ENCODE measurements around the gene ABLIM3. TPM values are rescaled to one million over a fixed set of nuclear protein-coding genes. Genes with fewer than 3 reads are reported as not detected.

ABLIM3 gene
- total and polyA plus RNA-seq, 2 donors (not counting 3 experiments of a cell fraction or from before 2014, with no cell fraction given): 16.7 to 42.1 TPM

DNA sequence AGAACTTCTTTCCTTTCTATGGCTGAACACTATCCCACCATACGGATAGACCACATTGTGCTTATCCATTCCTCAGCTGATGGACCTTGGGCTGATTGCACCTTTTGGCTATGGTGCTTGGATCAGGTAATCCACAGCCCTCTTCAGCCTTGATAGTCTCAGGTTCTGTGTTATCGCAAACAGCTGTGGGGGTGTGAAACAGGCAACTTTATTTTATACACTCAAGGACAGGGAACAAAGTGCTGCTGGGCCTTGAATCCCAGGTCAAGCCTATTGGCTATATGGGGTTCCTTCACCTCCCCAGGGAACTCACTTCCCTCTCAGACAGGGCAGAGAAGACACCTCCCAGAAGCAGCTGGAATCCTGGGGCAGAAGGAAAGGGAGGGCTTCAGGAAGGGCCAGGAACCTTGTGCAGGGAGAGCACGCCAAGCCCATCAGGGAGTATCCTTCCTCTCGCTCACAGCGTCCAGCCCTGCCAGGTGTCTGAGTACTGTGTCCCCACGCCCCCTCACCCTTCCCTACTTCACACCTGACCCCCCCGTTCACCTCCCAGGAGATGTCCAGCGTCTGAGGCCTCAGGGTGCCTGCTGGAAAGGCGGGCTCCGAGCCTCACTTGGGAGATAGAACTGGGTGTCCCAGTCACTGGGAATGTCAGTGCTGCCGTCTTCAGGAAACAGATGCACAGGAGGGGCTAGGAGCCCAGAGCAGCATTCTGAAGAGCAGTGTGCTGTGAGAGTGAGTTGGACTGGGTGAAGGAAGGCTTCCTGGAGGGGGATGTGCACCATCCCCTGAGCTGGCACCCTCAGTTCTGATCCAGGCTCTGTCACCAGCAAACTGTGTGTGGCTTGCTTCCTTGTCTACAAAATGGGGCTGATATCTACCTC lies 163.1 kb downstream of the ABLIM3 start:
- FAIRE-seq (no peak), DNase-seq (ENCODE audit: low read depth, low spot score) (no peak)
- CTCF ChIA-PET: interaction anchor here (1.0 to 1.2 kb wide), 2 partner anchors 9 to 39 kb away, joined by 3 read pairs; no protein-coding TSS in a partner anchor
- intact Hi-C loops (cut with micrococcal nuclease): no loop called here
- Histone ChIP-seq H3K79me2 (ENCODE audit: control insufficient read depth, insufficient read depth, low read length) (no peaks in the 10 kb centered on the region), H3K27me3 (ENCODE audit: control insufficient read depth in 2 of 2, insufficient read depth in 2 of 2, low read length in 2 of 2) (no peaks in the 10 kb centered on the region), H3K27ac (ENCODE audit: insufficient read depth, low read depth, low read length) (no peak overlapping the region), H3K9me1 (replicated peaks; ENCODE audit: control insufficient read depth, extremely low read depth, insufficient read depth, low read length) (no peaks in the 10 kb centered on the region), H3K9ac (replicated peaks; ENCODE audit: extremely low read depth, insufficient read depth, low read length) (no peak overlapping the region), H3K4me1 (ENCODE audit: control insufficient read depth, extremely low read depth, insufficient read depth, low read length) (peaks cover 6% of the 10 kb centered on the region), H3K9me3 (replicated peaks; ENCODE audit: control insufficient read depth, insufficient read depth, low read length) (no peaks in the 10 kb centered on the region), H3K36me3 (ENCODE audit: control insufficient read depth in 2 of 2, extremely low read depth in 1 of 2, insufficient read depth in 2 of 2, low read length in 2 of 2) (no peaks in the 10 kb centered on the region), H4K20me1 (replicated peaks; ENCODE audit: control insufficient read depth, extremely low read depth, insufficient read depth, low read length) (no peaks in the 10 kb centered on the region), H2AFZ (ENCODE audit: low read depth, low read length) (no peak overlapping the region), H3K4me3 (replicated peaks in 1 of 3; ENCODE audit: insufficient read depth in 1 of 3, low read depth in 1 of 3, low read length in 3 of 3) (no peak overlapping the region), H3K4me2 (ENCODE audit: insufficient read depth, low read length) (no peak overlapping the region)
- no TSS peak for BruUV-seq (replicated peaks)
- TF ChIP-seq POLR2A (IDR thresholded peaks at IDR 0.05; ENCODE audit: low read depth, low read length): no peak
- TF ChIP-seq, protein P1, sequence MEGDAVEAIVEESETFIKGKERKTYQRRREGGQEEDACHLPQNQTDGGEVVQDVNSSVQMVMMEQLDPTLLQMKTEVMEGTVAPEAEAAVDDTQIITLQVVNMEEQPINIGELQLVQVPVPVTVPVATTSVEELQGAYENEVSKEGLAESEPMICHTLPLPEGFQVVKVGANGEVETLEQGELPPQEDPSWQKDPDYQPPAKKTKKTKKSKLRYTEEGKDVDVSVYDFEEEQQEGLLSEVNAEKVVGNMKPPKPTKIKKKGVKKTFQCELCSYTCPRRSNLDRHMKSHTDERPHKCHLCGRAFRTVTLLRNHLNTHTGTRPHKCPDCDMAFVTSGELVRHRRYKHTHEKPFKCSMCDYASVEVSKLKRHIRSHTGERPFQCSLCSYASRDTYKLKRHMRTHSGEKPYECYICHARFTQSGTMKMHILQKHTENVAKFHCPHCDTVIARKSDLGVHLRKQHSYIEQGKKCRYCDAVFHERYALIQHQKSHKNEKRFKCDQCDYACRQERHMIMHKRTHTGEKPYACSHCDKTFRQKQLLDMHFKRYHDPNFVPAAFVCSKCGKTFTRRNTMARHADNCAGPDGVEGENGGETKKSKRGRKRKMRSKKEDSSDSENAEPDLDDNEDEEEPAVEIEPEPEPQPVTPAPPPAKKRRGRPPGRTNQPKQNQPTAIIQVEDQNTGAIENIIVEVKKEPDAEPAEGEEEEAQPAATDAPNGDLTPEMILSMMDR (IDR thresholded peaks at IDR 0.05; ENCODE audit: extremely low read depth in 1 of 2, insufficient read depth in 1 of 2, low read depth in 1 of 2, low read length in 2 of 2): no peak
- TF ChIP-seq GATA2 (IDR thresholded peaks at IDR 0.05; ENCODE audit: insufficient read depth, insufficient read length, low read depth, low read length): no peak
- no peak for TF ChIP-seq JUN (IDR thresholded peaks at IDR 0.05; ENCODE audit: borderline replicate concordance, insufficient read depth, insufficient read length, low read depth)
- no peak for TF ChIP-seq FOS (IDR thresholded peaks at IDR 0.05; ENCODE audit: borderline replicate concordance, insufficient read depth, low read length)
- TF ChIP-seq EZH2 (IDR thresholded peaks at IDR 0.05; ENCODE audit: borderline replicate concordance, low read depth, low read length, severe bottlenecking): no peak
- no peak for TF ChIP-seq MYC (IDR thresholded peaks at IDR 0.05; ENCODE audit: low read depth, low read length)
- TF ChIP-seq, protein P2, sequence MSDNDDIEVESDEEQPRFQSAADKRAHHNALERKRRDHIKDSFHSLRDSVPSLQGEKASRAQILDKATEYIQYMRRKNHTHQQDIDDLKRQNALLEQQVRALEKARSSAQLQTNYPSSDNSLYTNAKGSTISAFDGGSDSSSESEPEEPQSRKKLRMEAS (IDR thresholded peaks at IDR 0.05; ENCODE audit: insufficient read depth, insufficient read length): no peak
- no peak for TF ChIP-seq POLR2AphosphoS5 (IDR thresholded peaks at IDR 0.05; ENCODE audit: insufficient read depth, low read depth, low read length)
- dilution Hi-C loops (cut with MboI; ENCODE audit: extremely low pct_ligation_motif_present, low sequenced_read_pairs): no loop called here
- POLR2A ChIA-PET: no interaction called here
